Stimulated activated CD8-positive, alpha-beta memory T cell treated with anti-CD3 and anti-CD28 coated beads, Interleukin-4, amount 100 ng/mL, for 24 hours (primary cell): ENCODE data around the gene RNASE13.

Experiments used
- DNase-seq: peaks from one replicate; pipeline ENCODE4 v3.0.0-alpha.2; 2020; ENCODE audit warnings: low read depth

Gene RNASE13

GRCh38 chr14:21034707-21035106 lies at the start of gene RNASE13:
RNASE13 (minus strand) TSS chr14:21034807; CDS start chr14:21034288, 519 bp downstream.
- DNase-seq, result no peak

GRCh38 chr14:21084396-21084795 lies 49.8 kb upstream of the RNASE13 start:
- DNase-seq, result no peak

GRCh38 chr14:21083565-21084325 lies 49.1 kb upstream of the RNASE13 start:
- DNase-seq, result no peak

GRCh38 chr14:21081521-21082142 lies 47.0 kb upstream of the RNASE13 start:
- DNase-seq, result no peak

- no peak for DNase-seq
Measured at GRCh38 chr14:21078726-21079125, 44.1 kb upstream of the RNASE13 start.

GRCh38 chr14:21078287-21078686 lies 43.7 kb upstream of the RNASE13 start:
- DNase-seq, result no peak

GRCh38 chr14:21077672-21078071 lies 43.1 kb upstream of the RNASE13 start:
- DNase-seq, result no peak

GRCh38 chr14:21075719-21076437 lies 41.3 kb upstream of the RNASE13 start:
- DNase-seq, result no peak

- no peak for DNase-seq
Measured at GRCh38 chr14:21074398-21075272, 40.0 kb upstream of the RNASE13 start.

GRCh38 chr14:21073921-21074320 lies 39.3 kb upstream of the RNASE13 start:
- DNase-seq, result no peak

GRCh38 chr14:21072781-21073339 lies 38.3 kb upstream of the RNASE13 start:
- no peak for DNase-seq

- DNase-seq, result no peak
Measured at GRCh38 chr14:21072031-21072473, 37.4 kb upstream of the RNASE13 start.

GRCh38 chr14:21071225-21072030 lies 36.8 kb upstream of the RNASE13 start:
- DNase-seq, result no peak

- DNase-seq, result no peak
Measured at GRCh38 chr14:21070610-21071224, 36.1 kb upstream of the RNASE13 start.

- DNase-seq, result no peak
Measured at GRCh38 chr14:21070083-21070609, 35.5 kb upstream of the RNASE13 start, which contains the start of gene ARHGEF40. ARHGEF40 (plus strand) TSS chr14:21070304; CDS start chr14:21070397, 93 bp downstream.

- no peak for DNase-seq
Measured at GRCh38 chr14:21069388-21070082, 34.9 kb upstream of the RNASE13 start.

GRCh38 chr14:21068521-21069387 lies 34.1 kb upstream of the RNASE13 start:
- no peak for DNase-seq

- no peak for DNase-seq
Measured at GRCh38 chr14:21066882-21067502, 32.4 kb upstream of the RNASE13 start.
